GM12892 (cell line): ENCODE data around the gene PIGV.

ENCODE experiments used
- POLR2A ChIP-seq: IDR thresholded peaks from 2 replicates; pipeline ENCODE4 v1.6.1; 2011; ENCODE audit warnings: low read depth, low read length, control low read depth
- POLR2AphosphoS5 ChIP-seq: IDR thresholded peaks from 2 replicates; pipeline ENCODE4 v1.6.1; 2011; ENCODE audit warnings: low read depth, low read length, control low read depth

- no peak for TF ChIP-seq POLR2AphosphoS5
- TF ChIP-seq POLR2A = no peak
Measured at GRCh38 chr1:26787381-26787705, 407 bp upstream of the PIGV start.
